Stimulated activated CD8-positive, alpha-beta memory T cell treated with anti-CD3 and anti-CD28 coated beads, Interleukin-7, amount 100 ng/mL, for 24 hours (primary cell): ENCODE data around the gene PEPD.

Source experiments
- DNase-seq: peaks from one replicate; pipeline ENCODE4 v3.0.0-alpha.2; 2020; ENCODE audit warnings: low read depth

The PEPD gene

GRCh38 chr19:33458171-33458633, 63.4 kb downstream of the PEPD start:
- DNase-seq = no peak

GRCh38 chr19:33456845-33457220, 64.8 kb downstream of the PEPD start:
- DNase-seq = no peak

- no peak for DNase-seq
Measured at GRCh38 chr19:33456076-33456844, 65.3 kb downstream of the PEPD start.

- DNase-seq = no peak
Measured at GRCh38 chr19:33453265-33453664, 68.3 kb downstream of the PEPD start.

GRCh38 chr19:33450689-33451088, 70.9 kb downstream of the PEPD start:
- DNase-seq = no peak

GRCh38 chr19:33449799-33450198, 71.8 kb downstream of the PEPD start:
- no peak for DNase-seq

GRCh38 chr19:33448159-33448516, 73.5 kb downstream of the PEPD start:
- no peak for DNase-seq

GRCh38 chr19:33447336-33448158, 74.0 kb downstream of the PEPD start:
- DNase-seq = no peak

- DNase-seq = no peak
Measured at GRCh38 chr19:33446330-33447293, 75.0 kb downstream of the PEPD start.

- DNase-seq = no peak
Measured at GRCh38 chr19:33445442-33446329, 75.9 kb downstream of the PEPD start.

GRCh38 chr19:33444562-33445441, 76.8 kb downstream of the PEPD start:
- no peak for DNase-seq

GRCh38 chr19:33443638-33444561, 77.7 kb downstream of the PEPD start:
- no peak for DNase-seq

- no peak for DNase-seq
Measured at GRCh38 chr19:33442706-33443105, 78.9 kb downstream of the PEPD start.

GRCh38 chr19:33441828-33442227, 79.8 kb downstream of the PEPD start:
- DNase-seq = no peak

GRCh38 chr19:33441277-33441699, 80.3 kb downstream of the PEPD start:
- no peak for DNase-seq

- DNase-seq = no peak
Measured at GRCh38 chr19:33440682-33441081, 80.9 kb downstream of the PEPD start.

GRCh38 chr19:33440241-33440640, 81.3 kb downstream of the PEPD start:
- no peak for DNase-seq

- no peak for DNase-seq
Measured at GRCh38 chr19:33438987-33439781, 82.4 kb downstream of the PEPD start.
